GM12878 (cell line): ENCODE data around the gene TBC1D20. TPM values are rescaled to one million over a fixed set of nuclear protein-coding genes. Genes with fewer than 3 reads are reported as not detected.

Source experiments
- GABPA ChIP-seq: IDR thresholded peaks from 2 replicates; pipeline ENCODE4 v1.6.1; 2014; ENCODE audit warnings: antibody characterized with exemption, low read depth, mild to moderate bottlenecking, inconsistent platforms
- MLLT1 ChIP-seq: fragments of 450-650 bp; IDR thresholded peaks from 2 replicates; pipeline ENCODE4 v1.6.1; 2016; ENCODE audit warnings: mild to moderate bottlenecking
- PKNOX1 ChIP-seq: fragments of 450-650 bp; IDR thresholded peaks from 2 replicates; pipeline ENCODE4 v1.6.1; 2016; ENCODE audit warnings: mild to moderate bottlenecking
- PRDM15 ChIP-seq: fragments of 450-650 bp; formaldehyde crosslinking; IDR thresholded peaks from 2 replicates; pipeline ENCODE4 v1.4.0; 2020; ENCODE audit warnings: mild to moderate bottlenecking, moderate library complexity
- RELB ChIP-seq: fragments of 450-650 bp; IDR thresholded peaks from 2 replicates; pipeline ENCODE4 v1.6.1; 2017; ENCODE audit warnings: low read depth, mild to moderate bottlenecking, moderate library complexity
- SRF ChIP-seq, 2 experiments: IDR thresholded peaks; 2 replicates each; pipeline ENCODE4 v1.6.1; 2011; ENCODE audit warnings: low read depth in 2 of 2, low read length in 2 of 2, mild to moderate bottlenecking in 1 of 2, moderate library complexity in 1 of 2
- polyA plus RNA-seq, 11 experiments: library from polyadenylated mRNA; depleted of rRNA in 4 of 11; unstranded in 6 of 11; stranded (reverse) in 5 of 11; fragments of >200 nt; fragmentation: Nextera tagmentation in 4 of 11; fragmentation: Illumina TruSeq in 1 of 11; extraction: Ambion mirVana in 4 of 11; extraction: Trizol in 1 of 11; gene quantifications; 1 replicate in 1 of 11; 2 replicates in 10 of 11; pipeline versions ENCODE4 v1.2.1 to v1.2.3, GENCODE V29; 2011 to 2016; ENCODE audit warnings: inconsistent platforms in 2 of 11, missing spikeins in 2 of 11, low read depth in 1 of 11
- total RNA-seq, 4 experiments: library from RNA; depleted of rRNA in 3 of 4; stranded (reverse); fragments of >200 nt in 3 of 4; fragmentation: Illumina TruSeq in 1 of 4; extraction: Trizol in 1 of 4; gene quantifications; 2 replicates each; pipeline versions ENCODE4 v1.2.1 to v1.2.3, GENCODE V29; 2013 to 2021

Gene TBC1D20
- total and polyA plus RNA-seq, 10 of the 15 experiments (the other 5 are each of a cell fraction or from before 2014, with no cell fraction given) = 4.3 to 17.9 (median 11.2) TPM

GRCh38 chr20:407133-407952 lies 55.0 kb downstream of the TBC1D20 start (continued):
- 0 out of 2 replicates have a peak, but pooled peaks have one; percentile 48 for TF ChIP-seq MLLT1
- TF ChIP-seq GABPA = no peak
- no peak for TF ChIP-seq PRDM15 (CRISPR knock-in tag)
- 0 out of 4 replicates have a peak, but pooled peaks of 1 of the 2 experiments have one; percentile 29 for TF ChIP-seq SRF (IDR thresholded peaks at IDR 0.05; ENCODE audit: low read depth in 2 of 2, low read length in 2 of 2)
- TF ChIP-seq PKNOX1 = peak; percentile 51; the same call in 1 of the 2 replicates
- TF ChIP-seq RELB = 0 out of 2 replicates have a peak, but pooled peaks have one; percentile 16
